ENCODE results near the gene OR2C3.
"Not testable (repeated sequence)": the region's sequence is repeated elsewhere in the genome, so short reads cannot be mapped to it uniquely, and the experiment has no call there.

OR2C3 gene

DNA sequence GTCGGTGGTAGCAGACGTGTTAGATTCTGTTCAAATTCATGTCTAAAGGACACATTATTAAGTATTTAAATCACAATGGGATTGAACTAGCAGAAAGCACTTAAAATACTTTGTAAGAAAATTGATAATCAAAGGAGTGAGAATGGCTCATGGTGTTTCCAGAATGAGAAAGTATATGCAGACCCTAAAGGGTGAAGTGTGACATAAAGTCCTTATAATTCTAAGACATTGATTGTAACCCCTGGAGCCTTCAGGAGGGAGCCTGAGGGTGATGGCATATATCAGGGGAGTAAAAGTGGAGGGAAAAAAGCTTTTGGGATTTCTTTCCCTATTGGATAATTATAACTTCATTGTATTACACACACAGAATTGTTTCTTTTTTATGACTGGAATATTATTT is at the start of gene OR2C3:
Gene OR2C3 (minus strand): TSS at position 101 of the 400 bp plus-strand sequence. CDS start 3,929 bp downstream, outside the sequence.
- FAIRE-seq (no peak), DNase-seq (ENCODE audit: low spot score) (no peak)

DNA sequence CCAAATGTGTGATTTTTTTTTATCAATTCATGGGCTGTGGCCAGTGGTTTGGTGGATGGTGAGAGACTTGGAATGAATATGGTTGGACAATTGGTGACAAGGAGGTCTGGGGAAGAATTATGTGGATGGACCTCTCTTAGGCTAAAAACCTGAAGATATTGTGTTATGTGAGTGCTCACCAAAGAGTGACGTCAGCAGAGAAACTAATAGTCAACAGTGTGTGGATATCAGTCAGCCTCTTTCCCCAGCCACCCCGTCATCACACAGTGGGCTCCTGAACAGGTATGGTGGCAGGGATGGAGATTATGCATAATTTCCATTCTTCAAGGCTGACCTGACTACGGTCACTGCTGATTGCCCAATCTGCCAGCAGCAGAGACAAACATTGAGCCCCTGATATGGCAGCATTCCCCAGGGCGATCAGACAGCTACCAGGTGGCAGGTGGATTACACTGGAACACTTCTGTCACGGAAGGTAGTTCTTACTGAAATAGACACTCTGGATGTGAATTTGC is 42.8 kb upstream of the OR2C3 start:
- no peak for DNase-seq (ENCODE audit: low spot score)
- FAIRE-seq, result no peak

GRCh38 chr1:247576514-247576913 is 40.3 kb upstream of the OR2C3 start:
- DNase-seq (ENCODE audit: low spot score) (peak; percentile 33), FAIRE-seq (peak; percentile 28)

- DNase-seq (ENCODE audit: low spot score) (no peak), FAIRE-seq (no peak)
These were observed 38.4 kb upstream of the OR2C3 start for GRCh38 chr1:247574664-247575063.

GRCh38 chr1:247574236-247574635 is 38.0 kb upstream of the OR2C3 start:
- FAIRE-seq (no peak), DNase-seq (ENCODE audit: low spot score) (no peak)

- FAIRE-seq, result no peak
- DNase-seq (ENCODE audit: low spot score), result no peak
These were observed 26.0 kb upstream of the OR2C3 start for GRCh38 chr1:247562198-247562597.

GRCh38 chr1:247561711-247562110 is 25.5 kb upstream of the OR2C3 start:
- FAIRE-seq, result no peak
- DNase-seq (ENCODE audit: low spot score), result no peak

- FAIRE-seq, result no peak
These were observed 21.9 kb upstream of the OR2C3 start for GRCh38 chr1:247557926-247558674.

DNA sequence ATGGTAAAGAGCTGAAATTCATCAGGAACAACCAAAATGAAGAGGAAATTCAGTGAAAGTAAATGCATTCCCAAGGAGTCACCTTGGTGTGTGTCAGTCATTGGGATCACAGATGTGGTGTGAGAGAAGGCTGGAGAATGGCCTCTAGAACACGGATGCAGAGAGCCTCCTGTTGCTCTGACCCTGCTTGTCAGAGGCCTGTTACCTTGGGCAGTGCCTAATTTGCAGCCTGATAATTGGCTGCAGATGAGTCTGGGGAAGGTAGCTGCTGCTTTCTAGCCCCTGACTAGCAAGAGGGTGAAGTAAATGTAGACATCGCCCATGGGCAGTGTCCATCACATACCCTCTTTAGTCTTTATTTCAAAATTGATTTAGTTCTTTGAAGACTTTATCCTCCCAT is 16.0 kb upstream of the OR2C3 start:
- FAIRE-seq, result no peak
- DNase-seq (ENCODE audit: low spot score), result no peak

More at GRCh38 chr1:247557926-247558674, 21.9 kb upstream of the OR2C3 start:
- DNase-seq (ENCODE audit: low spot score), result no peak

DNA sequence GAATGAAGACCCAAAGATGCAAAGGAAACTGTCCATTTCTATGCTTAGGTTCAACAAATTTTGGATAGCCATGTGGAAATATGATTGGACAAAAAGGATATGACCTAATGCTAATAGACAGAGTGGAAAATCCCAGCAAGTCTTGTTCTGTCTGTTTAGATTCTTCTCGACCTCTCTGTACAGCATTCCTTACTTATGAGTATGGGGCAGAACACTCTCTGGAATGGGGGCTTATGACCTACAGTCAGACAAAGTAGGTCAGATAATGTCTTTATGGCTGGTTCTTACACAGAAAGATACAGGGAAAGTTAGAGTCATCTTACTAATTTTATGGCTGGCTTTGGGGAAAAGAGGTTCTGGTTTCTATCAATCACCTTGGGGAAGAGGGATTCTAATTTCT is 15.5 kb upstream of the OR2C3 start:
- FAIRE-seq (no peak), DNase-seq (ENCODE audit: low spot score) (no peak)

GRCh38 chr1:247548769-247549182 is 12.5 kb upstream of the OR2C3 start, which contains the start of gene GCSAML:
GCSAML (plus strand) TSS chr1:247549134; CDS start chr1:247549192, 58 bp downstream.
- no peak for FAIRE-seq
- DNase-seq (ENCODE audit: low spot score), result no peak

GRCh38 chr1:247548092-247548491 is 11.9 kb upstream of the OR2C3 start:
- no peak for DNase-seq (ENCODE audit: low spot score)
- no peak for FAIRE-seq

DNA sequence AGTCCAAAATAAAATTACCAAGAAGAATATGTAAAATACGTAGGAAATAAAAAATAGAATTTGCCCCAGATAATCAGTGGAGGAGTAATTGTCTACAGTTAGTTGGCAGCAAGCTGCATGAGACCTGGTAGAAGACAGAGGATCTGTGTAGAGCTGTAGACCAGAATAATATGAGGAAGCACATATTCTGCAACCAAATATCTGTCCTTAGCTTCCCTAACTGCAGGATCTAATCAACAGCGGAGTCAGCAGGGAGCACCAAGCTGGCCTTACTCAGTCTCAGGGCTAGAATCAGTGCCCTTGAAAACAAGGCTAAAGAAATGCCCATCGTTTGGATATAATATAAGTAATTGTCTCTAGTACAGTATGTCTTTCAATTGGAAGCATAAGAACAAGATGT is 6.6 kb upstream of the OR2C3 start:
- DNase-seq (ENCODE audit: low spot score), result no peak
- FAIRE-seq, result no peak

GRCh38 chr1:247540581-247540980 is 4.3 kb upstream of the OR2C3 start:
- FAIRE-seq, result no peak
- no peak for DNase-seq (ENCODE audit: low spot score)

- FAIRE-seq, result no peak
- no peak for DNase-seq (ENCODE audit: low spot score)
These were observed 3.0 kb upstream of the OR2C3 start for GRCh38 chr1:247539215-247539614.

DNA sequence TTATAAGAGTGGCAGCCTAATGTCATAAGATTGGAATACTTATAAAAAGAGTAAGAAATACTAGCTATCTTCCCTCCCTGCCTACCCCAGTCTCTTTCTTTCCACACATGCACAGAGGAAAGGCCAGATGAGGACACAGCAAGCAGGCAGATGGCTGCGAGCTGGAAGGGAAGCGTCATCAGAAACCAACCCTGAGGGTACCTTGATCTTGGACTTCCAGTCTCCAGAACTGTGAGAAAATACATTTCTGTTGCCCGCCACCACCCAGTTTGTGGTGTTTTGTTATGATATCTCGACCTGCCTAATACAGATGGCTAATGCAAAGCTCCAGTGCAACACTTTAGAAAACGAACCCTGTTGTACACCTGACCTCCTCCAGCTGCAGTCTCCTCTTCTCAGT is 2.3 kb upstream of the OR2C3 start:
- FAIRE-seq, result no peak

GRCh38 chr1:247535402-247535801 is 838 bp downstream of the OR2C3 start:
- no peak for FAIRE-seq
- DNase-seq (ENCODE audit: low spot score), result no peak

More for the DNA sequence above, 2.3 kb upstream of the OR2C3 start:
- DNase-seq (ENCODE audit: low spot score), result no peak

GRCh38 chr1:247531937-247532336 is 4.3 kb downstream of the OR2C3 start:
- DNase-seq (ENCODE audit: low spot score) (no peak), FAIRE-seq (no peak)

DNA sequence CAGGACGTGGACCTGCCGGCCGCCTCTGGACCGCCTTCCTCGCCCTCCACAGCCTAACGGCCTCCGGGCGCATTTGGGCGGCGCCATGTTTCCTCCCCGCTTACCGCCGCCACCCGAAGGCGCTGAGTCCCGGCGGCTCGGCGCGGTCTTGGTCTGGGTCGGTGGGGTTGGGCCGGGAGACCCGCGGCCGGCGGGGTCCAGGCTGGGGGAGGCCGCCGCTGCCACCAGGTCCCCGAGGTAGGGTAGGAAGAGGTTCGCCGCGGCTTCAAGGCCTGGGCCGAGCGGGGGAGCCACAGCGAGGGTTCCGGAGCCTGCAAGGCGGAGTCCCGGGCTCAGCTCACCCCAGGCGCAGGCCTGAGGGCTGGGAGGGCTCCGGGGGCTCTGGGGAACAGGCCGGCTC is 5.5 kb downstream of the OR2C3 start:
- FAIRE-seq (no peak), DNase-seq (ENCODE audit: low spot score) (no peak)

DNA sequence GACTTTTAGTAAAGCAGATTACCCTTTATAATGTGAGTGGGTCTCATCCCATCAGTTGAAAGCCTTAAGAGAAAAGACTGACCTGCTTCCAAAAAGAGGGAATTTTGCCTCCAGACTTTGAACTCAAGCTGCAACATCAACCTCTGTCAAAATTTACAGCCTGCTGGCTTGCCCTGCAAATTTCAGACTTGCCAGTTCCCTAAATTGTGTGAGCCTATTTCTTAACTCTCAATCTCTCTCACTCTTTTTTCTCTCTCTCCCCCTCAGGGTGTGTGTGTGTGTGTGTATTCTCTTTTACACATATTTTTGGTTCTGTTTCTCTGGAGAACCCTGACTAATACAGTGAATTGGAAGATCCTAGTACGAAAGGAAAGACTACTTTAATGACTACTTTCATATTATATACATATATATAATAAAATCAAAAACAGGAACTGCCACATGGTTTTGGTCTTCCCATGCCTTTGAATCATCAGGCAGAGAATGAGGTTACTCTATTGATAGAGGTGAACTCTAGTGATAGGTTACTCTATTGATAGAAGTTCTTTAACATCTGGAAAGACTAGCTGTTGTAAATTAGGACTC is 6.4 kb downstream of the OR2C3 start:
- DNase-seq (ENCODE audit: low spot score), result no peak
- FAIRE-seq, result no peak

- FAIRE-seq (no peak), DNase-seq (ENCODE audit: low spot score) (no peak)
These were observed 7.3 kb downstream of the OR2C3 start for GRCh38 chr1:247528812-247529474.

GRCh38 chr1:247521886-247522285 is 14.4 kb downstream of the OR2C3 start:
- FAIRE-seq, result not testable (repeated sequence)

More at GRCh38 chr1:247521886-247522285, 14.4 kb downstream of the OR2C3 start:
- DNase-seq (ENCODE audit: low spot score), result not testable (repeated sequence)

All from RCC 7860 (cell line).